ENCODE measurements around the gene FCRLA. TPM values are rescaled to one million over a fixed set of nuclear protein-coding genes. Genes with fewer than 3 reads are reported as not detected.

FCRLA gene
- total RNA-seq, 1 donor from 2014 or later, result not detected

Other genes with a start within 250 kb of the FCRLA start
- gene FCGR2A, start 201.8 kb upstream of the FCRLA start, total RNA-seq, result not detected in 2 replicates
- gene HSPA6, start 182.7 kb upstream of the FCRLA start, total RNA-seq, result 0.91 and 1.2 TPM in 2 replicates
- gene FCGR3A, start 157.4 kb upstream of the FCRLA start, total RNA-seq, result not detected in 2 replicates
- not detected in 2 replicates for gene FCGR3B, start 76.1 kb upstream of the FCRLA start, total RNA-seq
- gene FCGR2B, start 44.1 kb upstream of the FCRLA start, total RNA-seq, result not detected in 2 replicates
- gene FCRLB, start 14.3 kb downstream of the FCRLA start, total RNA-seq, result not detected in 2 replicates
- 38.2 and 39.7 TPM in 2 replicates for gene DUSP12, start 42.6 kb downstream of the FCRLA start, total RNA-seq
- 23.6 and 27.7 TPM in 2 replicates for gene ATF6, start 59.1 kb downstream of the FCRLA start, total RNA-seq

Data from activated CD4-positive, alpha-beta T cell treated with anti-CD3 and anti-CD28 coated beads, Interleukin-2, amount 10 ng/mL, durations not matched to agents 24 days and 14 days (primary cell).